Nucleus accumbens (tissue), 56 donors: ENCODE measurements around the gene EGLN1.

Source experiments
- DNase-seq, 56 donors: peaks; one replicate each; lab custom pipeline; 2025; lab: John Stamatoyannopoulos, UW

Gene EGLN1

DNA sequence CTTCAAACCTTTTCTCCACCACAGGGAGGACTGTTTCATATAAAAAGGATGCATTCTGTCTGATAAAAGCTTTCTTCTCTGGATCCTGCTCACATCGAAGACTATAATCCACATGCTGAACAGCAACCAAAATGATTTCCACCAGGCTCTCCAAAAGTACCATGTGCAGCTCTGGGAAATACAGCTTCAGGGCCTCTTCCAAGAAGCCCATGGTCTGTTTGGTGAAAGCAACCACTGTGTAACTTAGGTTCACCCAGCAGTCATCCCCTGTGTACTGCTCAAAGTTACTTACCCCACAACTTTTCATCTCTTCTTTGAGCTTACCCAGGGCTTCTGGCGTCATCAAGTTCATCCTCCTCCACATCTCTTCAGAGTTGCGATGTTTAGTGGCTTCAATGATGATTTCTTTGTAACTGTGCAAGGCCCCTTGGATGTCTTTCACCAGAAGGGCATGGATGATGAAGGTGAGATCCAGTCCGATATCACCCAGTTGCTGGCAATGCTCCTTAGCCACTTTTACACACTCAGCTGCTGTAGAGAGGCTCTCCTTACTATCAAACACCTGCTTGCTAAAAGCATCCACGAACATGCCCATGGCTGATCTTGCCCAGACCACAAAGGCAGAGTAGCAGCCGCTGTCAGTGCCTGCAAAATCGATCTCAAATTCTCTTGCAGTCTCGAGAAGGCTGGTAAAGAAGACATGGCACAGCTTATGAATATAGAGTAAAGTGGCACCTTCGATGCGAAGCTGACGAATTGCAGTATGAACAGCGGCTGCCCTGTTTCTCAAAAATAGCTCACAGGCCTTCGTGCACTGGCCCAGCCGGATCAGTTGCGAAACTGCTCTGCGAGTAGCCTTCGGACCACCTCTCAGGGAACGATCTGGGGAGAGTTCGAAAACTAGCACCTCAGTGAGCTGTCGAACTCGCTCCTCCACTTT lies 86.2 kb downstream of the EGLN1 start:
- no peak for DNase-seq

DNA sequence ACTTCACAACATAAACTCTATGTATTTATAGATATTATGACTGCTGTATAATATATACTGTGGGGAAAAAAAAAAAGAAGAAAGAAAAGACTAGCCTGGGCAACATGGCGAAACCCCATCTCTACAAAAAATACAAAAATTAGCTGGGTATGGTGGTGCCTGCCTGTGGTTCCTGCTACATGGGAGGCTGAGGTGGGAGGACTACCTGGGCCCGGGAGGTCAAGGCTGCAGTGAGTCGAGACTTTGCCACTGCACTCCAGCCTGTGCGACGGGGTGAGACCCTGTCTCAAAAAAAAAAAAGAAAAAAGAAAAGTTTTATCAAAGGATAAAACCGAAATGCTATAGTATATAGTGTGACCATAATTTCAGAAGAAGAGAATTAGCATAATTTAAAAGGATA lies 87.1 kb downstream of the EGLN1 start:
- no peak for DNase-seq

DNA sequence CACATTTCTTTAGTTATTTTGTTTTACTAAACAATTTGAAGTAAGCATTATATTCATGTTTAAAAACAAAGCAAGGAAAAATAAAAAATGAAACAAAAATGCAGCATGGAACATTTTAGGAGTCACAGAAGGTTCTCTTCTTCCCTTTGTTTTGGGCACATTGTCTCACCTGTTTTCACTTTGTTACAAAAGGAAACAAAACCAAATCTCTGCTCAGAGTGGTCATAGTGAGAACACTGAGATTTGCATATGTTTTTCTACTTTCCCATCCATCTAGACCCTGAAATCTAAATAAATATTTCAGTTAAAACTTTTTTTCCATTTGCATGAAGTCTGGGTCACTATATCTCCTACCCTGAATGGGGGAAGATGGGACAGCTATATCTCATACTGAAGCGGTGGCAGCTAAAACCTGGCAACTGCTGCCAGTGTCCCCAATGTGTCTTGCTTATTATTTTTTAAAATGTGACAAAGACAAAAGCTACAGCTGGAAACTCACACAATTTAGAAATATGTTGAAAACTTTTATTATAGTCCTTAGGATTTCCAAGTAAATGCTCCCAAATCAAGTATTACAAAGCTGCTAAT lies 87.9 kb downstream of the EGLN1 start:
- DNase-seq = no peak

DNA sequence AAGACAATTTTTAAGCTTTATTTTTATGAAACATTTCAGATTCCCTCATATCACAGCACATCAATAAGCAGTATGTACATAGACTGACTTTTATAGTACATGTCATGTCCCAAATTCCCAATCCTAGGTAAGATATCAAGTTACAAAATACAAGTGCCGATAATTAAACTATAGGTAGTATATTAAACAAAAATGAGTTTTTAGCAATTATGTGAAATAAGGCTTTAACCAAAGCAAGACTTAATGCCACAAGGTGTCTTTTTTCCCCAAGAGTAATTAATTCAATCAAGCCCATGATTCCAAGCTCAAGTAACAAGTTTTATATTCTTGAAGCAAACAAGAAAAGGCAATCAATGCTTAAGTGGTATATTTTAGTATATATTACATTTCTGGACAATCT lies 89.3 kb downstream of the EGLN1 start:
- no peak for DNase-seq

DNA sequence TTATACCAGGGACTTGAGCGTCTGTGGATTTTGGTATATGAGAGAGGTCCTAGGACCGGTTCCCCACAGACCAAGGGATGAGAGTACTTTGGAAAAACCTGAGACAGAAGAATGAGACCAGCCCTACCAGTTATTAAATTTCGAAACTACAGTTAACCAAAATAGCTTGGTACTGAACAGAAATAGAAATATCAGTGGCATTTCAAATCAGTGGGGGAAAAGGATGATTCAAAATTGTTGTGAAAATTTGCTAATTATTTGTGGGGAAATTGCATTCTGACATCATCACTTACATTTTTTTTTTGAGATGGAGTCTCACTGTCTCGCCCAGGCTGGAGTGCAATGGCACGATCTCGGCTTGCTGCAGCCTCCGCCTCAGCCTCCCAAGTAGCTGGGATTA lies 92.6 kb downstream of the EGLN1 start:
- DNase-seq = no peak

DNA sequence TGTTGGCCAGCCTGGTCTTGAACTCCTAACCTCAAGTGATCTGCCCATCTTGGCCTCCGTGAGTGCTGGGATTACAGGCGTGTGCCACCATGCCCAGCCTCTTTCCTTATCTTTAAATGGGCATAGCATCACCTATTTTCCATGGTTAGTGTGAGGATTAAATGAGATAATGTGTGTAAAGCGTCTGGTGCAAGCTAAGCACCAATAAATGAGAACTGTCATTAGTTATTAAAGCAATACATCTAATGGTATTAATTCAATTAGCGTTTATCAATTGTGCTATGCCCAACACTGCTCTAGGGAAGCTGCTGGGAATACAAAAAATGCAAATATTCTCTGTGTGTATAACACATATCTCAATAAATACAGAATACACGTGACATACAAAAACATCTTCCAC lies 94.5 kb downstream of the EGLN1 start:
- DNase-seq = no peak

DNA sequence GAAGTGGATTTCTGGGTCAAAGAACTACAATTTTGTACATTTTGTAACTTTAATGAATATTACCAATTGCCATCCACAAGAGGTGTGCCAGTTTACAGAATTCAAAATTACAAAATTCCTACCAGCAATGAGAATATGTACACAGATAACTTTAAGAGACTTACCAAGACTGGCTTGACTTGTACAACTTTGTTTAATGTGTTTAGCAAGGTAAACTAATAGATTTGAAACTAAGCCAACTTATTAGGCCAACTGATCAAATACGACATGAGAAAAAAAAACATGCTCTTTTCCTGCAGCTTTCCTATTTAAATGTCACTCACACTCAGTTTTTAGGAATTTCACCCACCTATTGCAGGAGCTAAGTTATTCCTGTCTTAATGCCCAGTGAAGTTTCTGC lies 95.8 kb downstream of the EGLN1 start:
- no peak for DNase-seq

DNA sequence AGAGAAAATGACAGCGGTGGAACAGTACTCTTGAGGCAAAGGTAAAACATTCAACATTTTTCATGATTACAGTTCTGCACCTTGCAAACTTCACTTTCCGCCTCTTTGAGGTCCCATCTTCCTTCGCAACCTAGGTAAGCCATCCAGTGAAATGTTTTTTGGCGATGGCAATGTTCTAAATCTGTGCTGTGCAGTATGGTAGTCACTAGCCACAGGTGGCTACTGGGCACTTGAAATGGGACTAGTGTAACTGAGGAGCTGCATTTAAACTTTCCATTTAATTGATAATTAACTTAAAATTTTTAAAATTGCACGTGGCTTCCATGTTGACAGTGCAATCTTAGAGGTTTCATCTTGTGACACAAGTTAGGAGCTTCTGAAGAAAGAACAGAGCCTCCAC lies 97.4 kb downstream of the EGLN1 start:
- no peak for DNase-seq

DNA sequence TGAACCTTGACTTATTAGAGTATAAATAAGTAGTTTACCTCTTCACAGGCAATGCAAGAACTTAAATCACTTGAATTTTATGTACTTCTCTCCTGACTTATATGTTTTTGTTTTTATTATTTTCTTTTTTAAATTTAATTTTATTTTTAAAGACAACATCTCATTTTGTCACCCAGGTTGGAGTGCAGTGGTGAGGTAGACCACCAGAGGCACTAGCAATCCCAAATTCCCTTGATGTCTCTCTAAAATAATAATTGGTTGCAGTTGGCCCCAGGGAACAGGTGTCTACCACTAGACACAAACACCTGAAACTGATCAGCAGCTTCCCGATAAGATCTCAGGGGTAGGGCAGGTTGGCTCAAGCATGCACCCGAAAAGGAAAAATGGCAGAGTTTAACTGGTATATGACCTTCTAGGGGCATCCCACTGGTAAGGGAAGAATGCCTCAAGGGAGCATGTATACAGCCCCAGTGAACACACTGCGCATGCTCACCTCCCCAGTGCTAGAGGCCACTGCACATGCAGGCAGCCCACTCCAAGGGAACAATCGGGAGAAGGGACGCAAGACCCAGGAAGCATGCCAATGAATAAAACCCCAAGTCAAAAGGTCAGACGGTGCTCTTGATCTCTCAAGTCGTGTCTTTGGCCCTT lies 99.1 kb downstream of the EGLN1 start:
- no peak for DNase-seq

DNA sequence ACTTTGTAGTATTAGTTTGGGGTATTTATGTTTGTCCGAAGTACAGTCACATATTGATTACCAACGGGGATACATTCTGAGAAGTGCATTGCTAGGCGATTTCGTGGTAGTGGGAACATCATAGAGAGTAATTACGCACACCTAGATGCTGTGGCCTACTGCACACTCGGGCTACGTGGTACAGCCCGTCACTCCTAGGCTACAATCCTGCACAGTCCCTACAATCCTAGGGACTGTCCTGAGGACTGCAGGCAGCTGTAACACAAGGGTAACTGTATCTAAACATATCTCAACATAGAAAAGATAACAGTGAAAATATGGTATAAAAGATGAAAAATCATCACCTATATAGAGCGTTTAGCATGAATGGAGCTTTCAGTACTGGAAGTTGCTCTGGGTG lies 103.0 kb downstream of the EGLN1 start:
- no peak for DNase-seq

DNA sequence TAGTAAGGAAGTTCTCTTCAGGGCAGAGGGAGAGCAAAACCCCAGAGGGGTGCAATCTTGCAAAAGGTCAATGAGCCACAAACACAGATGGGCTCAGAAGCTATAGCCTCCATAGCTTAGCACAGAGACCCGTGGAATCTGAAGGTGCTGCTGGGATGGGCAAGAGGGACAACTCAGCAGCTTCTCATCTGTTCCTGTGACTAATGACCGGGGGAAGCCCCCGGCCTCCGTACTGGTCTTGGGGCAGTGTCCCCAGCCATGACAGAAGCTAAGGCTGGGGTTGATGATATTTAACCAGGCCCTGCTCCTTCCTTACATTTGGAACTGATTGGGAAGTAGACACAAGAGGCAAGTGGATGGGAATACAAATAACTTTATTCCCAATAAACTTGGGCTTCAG lies 103.5 kb downstream of the EGLN1 start:
- no peak for DNase-seq

DNA sequence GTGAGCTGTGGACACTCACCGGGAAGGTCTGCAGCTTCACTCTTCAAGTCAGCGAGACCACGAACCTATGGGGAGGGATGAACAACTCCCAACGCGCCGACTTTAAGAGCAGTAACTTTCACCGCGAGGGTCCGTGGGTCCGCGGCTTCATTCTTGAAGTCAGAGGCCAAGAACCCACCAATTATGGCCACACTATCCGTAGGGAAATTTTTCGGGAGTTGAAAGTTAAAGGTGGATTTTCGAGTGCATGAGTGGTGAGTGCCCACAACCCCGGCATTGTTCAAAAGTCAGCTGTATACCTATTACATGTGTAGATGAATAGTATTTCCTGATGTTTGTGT lies 104.1 kb downstream of the EGLN1 start:
- no peak for DNase-seq

DNA sequence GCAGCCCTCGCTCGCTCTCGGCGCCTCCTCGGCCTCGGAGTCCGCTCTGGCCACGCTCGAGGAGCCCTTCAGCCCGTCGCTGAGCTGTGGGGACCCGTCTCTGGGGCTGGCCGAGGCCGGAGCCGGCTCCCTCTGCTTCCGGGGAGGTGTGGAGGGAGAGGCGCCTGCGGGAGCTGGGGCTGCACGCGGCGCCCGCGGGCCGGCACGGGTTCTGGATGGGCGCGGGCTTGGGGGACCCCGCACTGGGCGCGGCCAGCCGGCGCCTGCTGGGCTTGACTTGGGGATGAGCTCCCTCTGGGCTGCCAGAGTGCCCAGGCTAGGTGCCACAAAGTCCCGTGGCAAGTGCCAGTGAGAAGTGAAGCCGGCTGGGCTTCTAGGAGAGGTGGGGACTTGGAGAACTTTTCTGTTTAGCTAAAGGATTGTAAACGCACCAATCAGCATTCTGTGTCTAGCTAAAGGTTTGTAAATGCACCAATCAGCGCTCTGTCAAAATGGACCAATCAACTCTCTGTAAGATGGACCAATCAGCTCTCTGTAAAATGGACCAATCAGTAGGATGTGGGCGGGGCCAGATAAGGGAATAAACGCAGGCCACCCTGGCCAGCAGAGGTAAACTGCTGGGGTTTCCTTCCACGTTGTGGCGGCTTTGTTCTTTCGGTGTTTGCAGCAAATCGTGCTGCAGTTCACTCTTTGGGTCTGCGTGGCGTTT lies 104.6 kb downstream of the EGLN1 start:
- DNase-seq = no peak

DNA sequence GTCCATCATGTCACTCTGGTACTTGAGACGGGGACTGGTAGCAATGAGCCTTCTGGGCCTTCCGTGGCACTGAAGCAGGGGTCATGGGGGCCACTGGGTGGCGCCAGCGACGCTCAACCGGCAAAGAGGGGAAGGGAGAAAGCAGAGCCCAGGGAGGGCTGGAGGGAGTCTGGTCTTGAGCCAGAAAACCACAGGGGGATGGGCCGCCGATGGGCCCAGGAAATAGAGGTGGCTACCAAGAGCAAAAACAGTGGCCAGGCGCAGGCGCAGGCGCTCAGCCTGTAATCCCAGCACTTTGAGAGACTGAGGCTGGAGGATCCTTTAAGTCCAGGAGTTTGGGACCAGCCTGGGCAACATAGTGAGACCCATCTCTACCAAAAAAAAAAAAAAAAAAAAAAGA lies 106.2 kb downstream of the EGLN1 start:
- no peak for DNase-seq
